CD4-positive, alpha-beta T cell treated with Interleukin-1 beta for 1 hour (primary cell): ENCODE data around the gene VAMP4.

Experiments used
- DNase-seq, 2 donors: peaks; one replicate each; pipeline ENCODE4 v3.0.0-alpha.2; 2020 to 2022

VAMP4 gene, protein sequence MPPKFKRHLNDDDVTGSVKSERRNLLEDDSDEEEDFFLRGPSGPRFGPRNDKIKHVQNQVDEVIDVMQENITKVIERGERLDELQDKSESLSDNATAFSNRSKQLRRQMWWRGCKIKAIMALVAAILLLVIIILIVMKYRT

DNA sequence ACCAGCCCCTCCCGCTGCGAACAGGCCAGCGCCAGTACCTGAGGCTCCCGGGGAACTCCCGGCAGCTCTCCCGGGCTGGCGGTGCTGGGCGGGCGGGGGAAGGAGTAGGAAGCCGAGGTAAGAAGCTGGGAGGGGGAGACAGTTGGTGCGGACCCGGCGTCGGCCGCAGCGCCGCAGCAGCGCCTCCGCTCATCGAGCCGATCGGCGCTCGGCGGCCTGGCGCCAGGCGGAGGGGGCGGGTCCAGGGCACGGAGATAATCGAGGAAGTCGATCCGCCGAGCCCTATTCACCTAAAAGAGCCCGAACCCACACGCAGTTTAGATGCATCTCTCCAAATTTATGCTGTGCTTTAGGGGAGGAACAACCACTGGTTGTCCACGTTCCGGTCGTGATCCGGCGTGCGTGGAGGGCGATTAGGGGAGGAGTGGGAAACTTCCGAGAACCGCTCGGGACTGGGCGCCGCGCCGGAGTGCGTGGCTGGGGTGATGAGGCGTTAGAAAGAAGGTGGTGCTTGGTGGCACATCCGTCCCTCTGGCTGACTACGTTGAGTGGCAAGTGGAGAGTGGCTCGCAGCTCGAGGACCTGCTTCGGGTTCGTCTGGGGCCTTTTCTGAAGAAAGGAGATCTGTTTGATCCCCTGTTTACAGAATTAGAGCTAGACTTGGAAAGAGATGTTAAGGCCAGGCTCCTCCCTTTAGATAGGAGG lies at the start of gene VAMP4:
Gene VAMP4 (minus strand): TSS at position 194 of the 705 bp plus-strand sequence. CDS start 3,651 bp downstream, outside the sequence.
- peak; percentile 85 to 88 for DNase-seq

DNA sequence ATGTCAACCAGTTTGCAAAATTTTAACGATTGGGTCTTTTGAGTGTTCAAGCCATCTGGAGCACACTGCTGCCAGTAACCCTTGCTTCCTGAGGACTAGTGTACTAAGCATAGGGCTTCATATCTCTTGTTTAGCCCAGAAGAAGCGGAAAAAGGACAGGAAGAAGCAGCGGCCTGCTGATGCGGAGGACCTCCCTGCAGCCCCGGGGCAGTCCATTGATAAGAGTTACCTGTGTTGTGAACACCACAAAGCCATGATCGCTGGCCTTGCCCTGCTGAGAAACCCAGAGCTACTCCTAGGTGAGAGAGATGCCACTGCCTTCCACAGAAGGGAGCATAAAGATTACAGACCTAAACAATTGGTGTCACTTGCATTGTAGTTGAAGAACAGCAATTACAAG lies 48.5 kb upstream of the VAMP4 start:
- DNase-seq, result no peak

DNA sequence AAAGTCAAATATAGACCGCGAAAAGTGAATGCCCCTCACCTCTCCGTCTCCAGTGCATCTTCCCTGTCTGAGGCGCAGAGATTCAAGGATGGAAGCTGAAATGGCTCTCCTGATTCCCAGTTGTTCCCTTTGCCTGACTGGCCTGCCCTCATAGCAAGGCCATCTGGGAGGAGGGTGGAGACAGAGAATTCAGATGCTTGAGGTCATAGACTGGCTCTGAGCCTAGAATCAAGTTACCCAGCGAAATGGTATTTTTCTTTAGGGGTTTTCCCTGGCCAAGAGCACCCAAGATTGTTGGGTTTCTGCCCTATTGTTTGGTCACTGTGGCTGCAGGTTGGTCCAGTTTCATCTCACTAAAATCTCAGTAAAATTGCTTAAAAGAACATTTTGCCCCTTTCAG lies 46.8 kb upstream of the VAMP4 start:
- DNase-seq, result no peak

DNA sequence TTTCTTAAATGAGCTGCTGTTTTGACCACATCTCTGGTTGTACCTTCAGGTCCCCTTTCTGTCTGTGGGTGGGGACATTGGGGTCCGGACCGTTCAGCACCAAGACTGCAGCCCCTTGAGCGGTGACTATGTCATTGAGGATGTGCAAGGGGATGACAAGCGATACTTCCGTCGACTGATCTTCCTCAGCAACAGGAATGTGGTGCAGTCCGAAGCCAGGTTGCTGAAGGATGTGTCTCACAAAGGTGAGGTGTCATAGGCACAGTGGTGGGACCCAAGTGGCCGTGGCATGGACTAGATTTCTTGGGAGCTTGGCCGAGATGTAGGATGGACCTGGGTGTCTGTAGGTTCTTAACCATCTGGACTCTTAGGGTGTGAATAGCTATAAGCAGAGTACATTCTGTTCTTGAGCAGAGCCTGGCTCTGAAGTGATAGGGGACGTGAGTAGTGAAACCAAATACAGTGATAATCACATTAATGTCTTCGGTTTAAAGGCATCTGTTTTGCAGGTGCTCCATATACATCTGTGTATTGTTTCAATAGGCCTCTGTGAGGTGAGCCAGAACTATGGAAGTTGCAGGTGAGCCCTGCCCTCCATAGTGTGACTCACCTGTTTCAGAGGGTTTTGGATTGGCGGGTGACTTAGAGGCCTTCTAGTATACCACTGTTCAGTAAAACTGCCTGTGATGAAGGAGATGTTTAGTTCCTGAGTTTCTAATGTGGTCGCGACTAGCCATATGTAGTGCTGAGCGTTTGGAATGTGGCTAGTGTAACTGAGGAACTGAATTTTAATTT lies 46.0 kb upstream of the VAMP4 start:
- DNase-seq, result no peak

DNA sequence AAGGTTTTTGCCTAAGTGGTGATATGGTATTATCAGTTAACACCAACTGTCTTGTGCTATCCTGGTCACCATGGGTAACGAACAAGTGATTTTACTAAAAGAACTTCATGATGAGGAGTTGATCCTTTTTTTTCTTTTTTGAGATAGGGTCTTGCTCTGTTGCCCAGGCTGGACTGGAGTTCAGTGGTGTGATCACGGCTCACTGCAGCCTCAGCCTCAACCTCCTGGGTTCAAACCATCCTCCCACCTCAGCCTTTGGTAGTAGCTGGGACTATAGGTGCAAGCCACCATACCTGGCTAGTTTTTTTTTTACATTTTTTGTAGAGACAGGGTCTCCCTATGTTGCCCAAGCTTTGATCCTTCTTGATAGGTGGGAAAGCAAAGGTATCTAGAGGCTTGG lies 44.7 kb upstream of the VAMP4 start:
- no peak for DNase-seq

DNA sequence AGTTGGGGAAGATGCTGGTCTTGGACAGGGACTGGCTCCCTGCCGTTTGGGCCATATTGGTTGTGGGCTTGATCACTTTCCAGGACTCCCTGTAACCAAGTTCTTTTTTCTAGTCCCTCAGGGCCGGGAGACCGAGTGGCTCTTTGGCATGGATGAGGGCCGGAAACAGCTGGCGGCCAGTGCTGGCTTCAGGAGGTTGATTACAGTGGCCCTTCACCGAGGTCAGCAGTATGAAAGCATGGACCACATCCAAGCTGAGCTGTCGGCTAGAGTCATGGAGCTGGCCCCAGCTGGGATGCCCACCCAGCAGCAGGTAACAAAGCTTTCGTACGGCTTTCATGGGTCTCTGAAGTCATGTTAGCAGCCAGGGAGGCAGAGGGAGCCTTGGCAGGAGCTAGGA lies 43.9 kb upstream of the VAMP4 start:
- DNase-seq, result no peak

DNA sequence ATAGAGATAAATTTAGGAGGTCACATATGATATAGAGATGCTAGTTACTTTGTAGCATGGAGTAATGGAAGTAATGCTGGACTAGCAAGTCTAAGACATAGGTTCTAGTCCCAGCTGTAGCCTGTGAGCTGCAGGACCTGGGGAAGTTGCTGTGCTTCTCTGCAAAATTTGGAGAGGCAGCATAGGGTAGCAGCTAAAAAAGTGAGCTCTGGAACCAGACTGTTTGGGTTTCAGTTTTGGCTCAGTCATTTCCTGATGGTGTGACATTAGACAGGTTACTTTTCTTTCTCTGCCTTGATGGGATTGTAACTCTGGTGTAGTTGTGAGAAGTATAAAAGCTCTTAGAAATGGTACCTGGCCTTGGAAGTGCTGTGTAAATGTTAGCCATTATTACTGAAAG lies 42.9 kb upstream of the VAMP4 start:
- no peak for DNase-seq

DNA sequence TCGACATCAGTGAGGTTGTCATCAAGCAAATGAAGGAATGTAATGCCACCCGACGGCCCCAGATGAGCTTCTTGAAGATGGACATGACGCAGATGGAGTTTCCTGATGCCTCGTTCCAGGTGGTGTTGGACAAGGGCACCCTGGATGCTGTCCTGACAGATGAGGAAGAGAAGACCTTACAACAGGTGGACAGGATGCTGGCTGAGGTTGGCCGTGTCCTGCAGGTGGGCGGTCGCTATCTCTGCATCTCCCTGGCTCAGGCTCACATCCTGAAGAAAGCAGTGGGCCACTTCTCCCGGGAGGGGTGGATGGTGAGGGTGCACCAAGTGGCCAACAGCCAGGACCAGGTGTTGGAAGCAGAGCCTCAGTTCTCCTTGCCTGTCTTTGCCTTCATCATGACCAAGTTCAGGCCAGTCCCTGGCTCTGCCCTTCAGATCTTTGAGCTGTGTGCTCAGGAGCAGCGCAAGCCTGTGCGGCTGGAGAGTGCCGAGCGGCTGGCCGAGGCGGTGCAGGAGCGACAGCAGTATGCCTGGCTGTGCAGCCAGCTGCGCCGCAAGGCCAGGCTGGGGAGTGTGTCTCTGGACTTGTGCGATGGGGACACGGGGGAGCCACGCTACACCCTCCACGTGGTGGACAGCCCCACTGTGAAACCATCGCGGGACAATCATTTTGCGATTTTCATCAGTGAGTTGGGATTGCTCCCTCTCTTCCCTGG lies 42.1 kb upstream of the VAMP4 start:
- DNase-seq, result no peak

DNA sequence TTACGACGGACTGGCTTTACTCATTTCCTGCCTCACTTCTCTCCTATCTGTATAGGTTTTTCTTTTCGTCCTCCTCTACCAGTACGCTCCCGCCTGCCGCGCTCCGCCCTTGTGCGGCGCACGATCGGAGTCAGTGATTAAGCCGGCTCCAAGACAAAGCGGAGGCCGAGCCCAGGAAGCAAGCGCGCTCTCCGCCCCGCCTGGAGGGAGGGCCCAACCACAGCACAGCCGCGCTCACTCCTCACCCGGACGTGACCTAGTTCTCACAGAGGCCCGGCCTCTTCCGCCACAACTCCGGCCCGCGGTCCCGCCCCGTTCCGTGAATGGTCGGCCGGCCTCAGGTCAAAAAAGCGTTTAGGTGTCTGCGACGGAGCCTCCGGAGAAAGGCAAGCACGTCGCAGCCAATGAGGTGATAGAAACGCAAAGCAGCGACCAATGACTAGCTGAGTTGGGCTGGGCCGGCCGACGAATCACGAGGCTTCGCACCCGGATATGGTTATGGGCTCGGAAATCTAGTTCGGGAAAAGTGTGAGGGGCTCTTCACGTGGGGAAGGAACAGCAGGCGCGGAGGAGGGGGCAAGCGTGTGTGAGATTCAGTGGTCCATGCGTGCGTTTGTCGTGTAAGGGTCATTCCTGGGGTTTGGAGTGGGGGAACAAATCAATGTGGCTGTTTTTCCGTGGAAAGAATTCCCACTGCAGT lies 39.5 kb upstream of the VAMP4 start, which contains the start of gene METTL13:
Gene METTL13 (plus strand): TSS at position 485 of the 700 bp plus-strand sequence. CDS start 308 bp downstream, outside the sequence.
- DNase-seq, result peak; percentile 98

DNA sequence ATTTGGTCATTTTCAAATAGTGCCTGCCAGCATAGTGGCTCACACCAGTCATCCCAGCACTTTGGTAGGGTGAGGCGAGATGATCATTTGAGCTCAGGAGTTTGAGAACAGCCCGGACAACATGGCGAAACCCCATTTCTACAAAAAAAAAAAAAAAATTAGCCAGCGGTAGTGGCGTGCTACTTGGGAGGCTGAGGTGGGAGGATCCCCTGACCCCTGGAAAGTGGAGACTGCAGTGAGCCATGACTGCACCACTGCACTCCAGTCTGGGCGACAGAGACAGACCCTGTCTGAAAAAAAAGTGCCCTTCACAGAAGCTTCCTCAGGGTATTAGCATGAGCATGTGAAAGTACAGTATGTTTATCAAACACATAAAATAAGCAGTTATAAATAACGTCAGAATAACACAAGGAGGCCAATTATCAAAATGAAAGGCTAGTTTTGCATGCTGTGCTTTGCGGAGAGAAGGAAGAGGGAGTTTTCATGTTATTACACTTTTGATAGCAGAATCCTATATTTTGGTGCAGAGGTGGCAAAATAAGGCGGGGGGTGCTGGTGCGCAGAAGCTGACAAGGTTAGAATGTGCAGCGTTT lies 38.8 kb upstream of the VAMP4 start:
- DNase-seq, result no peak

DNA sequence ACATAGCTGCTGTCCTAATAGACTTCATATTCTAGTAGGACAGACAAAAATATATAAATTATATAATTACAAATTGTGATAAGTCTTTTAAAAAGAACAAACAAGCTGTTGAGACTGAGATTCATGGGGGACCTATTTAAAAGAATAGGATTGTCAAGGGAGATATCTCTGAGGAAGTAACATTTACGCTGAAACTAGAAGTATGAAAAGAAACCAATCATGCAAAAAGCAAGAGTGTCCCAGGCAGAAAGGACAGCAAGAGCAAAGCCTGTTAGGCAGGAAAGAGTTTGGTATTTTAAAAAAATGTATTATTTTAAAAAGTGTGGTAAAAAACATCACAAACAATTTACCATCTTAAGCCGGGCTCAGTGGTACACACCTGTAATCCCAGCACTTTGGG lies 30.4 kb upstream of the VAMP4 start:
- no peak for DNase-seq

DNA sequence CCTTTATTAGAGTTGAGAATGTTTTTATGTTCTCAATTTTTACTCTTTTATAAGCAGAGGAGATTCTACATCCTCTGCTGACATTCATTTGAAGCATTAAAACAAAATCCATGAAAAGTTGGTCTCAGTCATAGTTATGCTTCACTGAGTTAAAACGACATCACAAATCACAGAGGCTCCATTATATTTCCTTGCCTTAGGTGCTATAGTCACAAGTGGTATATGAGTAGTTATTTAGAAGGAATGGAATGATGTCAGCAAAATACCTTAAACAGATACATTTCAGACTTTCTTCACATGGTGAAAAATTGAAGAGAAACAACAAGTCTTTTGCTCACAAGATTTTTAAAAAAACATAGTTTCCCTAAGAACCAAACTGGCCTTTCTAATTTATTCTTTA lies 27.9 kb upstream of the VAMP4 start:
- DNase-seq, result no peak

DNA sequence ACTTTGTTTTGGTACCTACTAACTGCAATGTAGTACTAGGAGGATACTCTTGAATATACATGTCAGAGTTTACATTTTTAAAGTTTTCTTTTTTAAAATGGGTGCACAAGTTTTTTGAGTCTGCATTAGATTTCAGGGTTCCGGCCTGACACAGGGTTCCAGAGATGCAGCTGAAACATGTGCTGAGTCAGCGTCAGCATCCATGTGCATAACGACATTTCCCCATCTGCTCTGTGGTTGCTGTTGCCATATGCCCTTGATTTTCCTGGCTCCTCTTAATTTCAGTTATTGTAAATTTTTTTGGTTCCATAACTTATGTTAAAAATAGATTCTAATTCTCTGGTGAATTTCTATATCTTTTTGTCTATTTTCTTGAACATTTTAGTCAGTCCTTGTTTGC lies 27.3 kb upstream of the VAMP4 start:
- no peak for DNase-seq

DNA sequence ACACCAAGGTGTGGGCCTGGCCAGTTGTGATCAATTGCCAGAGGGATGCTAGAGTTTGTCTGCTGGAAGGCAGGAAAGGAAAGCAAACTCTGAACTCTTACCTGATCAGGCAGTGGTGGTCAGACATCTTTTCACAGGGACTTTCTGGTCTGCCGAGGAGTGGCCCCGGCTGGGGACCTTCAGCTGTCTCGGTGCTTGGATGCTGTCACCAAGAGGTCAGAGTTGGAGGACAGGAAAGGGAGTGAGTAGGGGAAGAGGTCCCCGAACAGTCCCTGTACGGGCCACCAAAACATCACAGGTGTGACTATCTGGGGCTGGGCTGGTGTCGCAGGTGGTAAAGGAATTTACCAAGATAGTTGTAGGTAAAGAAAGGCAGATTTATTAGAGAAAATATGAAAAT lies 21.9 kb upstream of the VAMP4 start:
- no peak for DNase-seq

DNA sequence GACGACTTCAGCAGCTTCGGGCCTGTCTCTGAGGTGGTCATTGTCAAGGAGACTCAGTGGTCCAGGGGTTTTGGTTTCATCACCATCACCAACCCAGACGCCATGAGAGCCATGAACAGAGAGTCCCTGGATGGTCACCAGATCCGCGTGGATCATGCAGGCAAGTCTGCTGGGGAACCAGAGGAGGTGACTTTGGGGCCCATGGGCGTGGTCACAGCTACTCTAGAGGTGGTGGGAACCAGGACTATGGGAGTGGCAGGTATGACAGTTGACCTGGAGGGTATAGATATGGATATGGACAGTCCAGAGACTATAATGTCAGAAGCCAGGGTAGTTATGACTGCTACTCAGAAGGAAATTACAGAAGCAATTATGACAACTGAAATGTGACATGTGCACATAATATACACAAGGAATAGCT lies 20.3 kb upstream of the VAMP4 start:
- no peak for DNase-seq

DNA sequence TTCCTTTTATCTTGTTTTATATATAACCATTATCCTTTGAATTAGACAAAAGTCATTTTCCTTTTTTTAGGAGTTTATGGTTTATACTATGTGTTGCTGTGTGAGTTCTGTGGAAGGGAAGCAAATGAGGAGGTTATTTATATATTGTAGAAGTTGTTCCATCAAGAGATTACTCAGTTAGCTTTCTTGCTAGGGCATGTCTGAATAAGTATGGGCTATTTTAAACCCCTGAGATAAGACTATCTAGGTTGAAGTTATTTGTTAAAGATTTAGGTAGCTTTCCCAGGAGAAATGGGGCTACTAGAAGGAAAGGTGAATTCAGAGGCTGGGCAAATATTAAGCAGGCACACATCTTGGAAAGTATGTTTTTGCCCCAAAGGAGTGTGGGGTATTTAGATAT lies 16.1 kb upstream of the VAMP4 start:
- no peak for DNase-seq

DNA sequence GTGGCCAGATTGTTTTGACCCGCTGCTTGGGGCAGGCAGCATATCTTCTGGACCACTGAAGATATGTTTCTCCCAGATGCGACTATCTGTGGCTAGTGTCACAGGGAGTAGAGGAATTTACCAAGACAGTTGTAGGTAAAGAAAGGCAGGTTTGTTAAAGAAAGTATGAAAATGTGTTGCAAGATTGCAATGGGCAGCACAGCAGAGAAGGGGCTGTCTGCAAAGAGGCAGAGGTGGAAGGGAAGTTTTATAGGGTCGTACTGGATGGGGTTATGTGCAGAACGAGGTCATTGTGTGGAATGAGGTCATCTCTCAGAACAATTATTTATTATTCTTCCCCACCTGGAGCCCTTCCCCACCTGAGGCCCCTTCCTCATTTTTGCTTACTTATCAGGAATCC lies 15.0 kb upstream of the VAMP4 start:
- no peak for DNase-seq

DNA sequence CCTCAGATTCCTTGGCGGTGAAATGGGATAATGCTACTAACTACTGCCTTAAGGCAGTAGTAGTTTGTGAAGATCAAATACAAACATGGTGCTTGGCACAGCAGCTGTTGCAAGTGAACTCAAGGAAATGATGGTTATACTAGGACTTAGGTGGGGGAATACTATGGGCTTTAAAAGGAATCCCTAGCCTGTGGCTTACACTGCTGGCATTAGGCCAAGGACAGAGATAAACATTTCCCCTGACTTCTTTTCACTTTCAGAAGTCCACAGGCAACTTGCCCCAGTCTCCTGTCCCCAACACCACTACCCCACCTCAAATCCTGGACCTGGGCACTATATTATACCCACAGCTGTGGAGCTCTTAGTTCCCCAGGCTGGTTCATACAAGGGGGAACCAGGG lies 13.1 kb upstream of the VAMP4 start:
- no peak for DNase-seq

DNA sequence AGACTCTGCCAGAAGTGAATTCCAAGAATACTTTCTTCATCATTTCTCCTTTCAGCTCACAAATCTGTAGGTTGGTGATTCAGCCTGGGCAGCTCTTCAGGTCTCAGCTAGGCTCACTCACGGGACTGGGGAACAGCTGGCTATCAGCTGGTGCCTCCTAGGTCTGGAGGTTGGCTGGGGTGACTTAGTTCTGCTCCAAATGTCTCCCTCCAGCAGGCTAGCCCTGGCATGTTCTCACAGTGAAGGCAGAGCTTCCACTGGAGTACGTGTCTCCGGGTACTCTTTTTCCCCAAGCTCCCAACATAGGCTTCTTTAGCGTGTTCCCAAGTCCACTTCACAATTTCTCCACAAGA lies 12.5 kb upstream of the VAMP4 start:
- no peak for DNase-seq

DNA sequence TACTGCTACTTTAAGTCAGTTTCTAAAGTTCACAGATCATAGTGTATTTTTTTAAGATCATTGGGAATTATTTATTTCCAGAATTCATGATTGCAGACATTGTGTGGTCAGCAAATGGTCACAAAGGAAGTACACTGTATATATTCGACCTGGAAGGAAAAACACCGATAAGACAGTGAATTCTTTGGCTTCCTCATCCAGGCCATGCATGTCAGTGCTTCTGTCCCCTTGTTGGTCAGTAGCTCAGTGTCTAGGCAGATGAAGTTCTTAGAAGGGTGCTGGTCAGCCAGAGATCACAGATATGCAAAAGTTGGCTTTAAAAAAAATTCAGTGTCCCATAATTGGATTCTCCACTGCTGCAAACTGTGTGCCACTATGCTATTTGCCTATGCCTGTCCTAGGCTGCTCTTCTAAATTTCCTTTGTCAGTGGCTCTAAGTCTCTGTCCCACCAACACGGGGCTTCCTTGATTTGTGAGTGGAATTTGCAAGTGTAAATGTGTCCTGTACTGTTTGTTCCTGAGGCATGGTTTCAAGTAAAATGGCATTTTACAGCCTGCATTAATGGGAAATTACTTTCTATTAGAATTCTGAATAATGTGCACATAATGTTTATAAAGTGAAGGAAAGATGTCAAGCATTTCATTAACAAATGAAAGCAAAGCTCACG lies 12.0 kb upstream of the VAMP4 start:
- no peak for DNase-seq

DNA sequence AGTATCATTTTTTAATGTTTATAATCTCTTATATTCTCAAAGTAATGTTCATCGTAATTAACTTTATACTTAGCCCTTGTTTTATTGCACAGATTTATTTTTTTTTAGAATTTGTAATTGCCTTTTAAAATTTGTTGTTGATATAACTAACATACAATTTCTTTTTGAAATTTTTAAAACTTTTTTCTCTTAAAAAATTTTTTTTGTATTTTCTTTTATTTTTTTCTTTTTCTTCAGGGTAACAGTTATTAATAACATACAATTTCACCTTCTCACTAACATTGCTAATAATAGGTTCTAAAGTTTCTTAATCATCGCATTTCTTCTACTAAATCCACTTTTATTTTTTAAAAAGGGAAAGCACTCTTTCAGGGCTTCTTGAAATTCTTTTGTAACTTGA lies 11.3 kb upstream of the VAMP4 start:
- no peak for DNase-seq

DNA sequence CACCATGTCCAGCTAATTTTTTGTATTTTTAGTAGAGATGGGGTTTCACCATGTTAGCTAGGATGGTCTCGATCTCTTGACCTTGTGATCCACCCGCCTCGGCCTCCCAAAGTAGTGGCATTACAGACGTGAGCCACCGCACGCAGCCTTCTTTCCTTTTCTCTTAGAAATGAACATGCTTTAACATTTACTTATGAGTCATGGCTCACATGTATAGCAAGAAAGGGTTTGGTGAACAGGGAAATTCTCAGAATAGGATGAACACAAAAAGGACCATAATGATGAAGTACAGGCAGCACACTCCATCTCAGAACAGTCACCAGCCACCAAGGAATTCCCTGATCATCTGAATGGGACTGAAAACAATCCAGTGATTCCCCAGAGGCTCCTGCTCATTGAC lies 9.4 kb upstream of the VAMP4 start:
- DNase-seq, result no peak
